Forelimb muscle (tissue), 1 donor: ENCODE results near the gene CLIP4. TPM values are rescaled to one million over a fixed set of nuclear protein-coding genes. Genes with fewer than 3 reads are reported as not detected.
"Not testable (repeated sequence)": the region's sequence is repeated elsewhere in the genome, so short reads cannot be mapped to it uniquely, and the experiment has no call there.

Experiments used
- DNase-seq: peaks from one replicate; pipeline ENCODE4 v3.0.0-alpha.2; 2013; ENCODE audit warnings: low read depth
- polyA plus RNA-seq: library from polyadenylated mRNA; unstranded; fragments of 120-200 nt; gene quantifications from one replicate; pipeline ENCODE4 v1.2.1, GENCODE V29; 2013; ENCODE audit not compliant: insufficient read length

CLIP4 gene
- polyA plus RNA-seq, result 19.2 TPM

- no peak for DNase-seq
Measured at GRCh38 chr2:29114946-29115609, at the start of gene CLIP4. Gene CLIP4 (plus strand): TSS chr2:29115415. CDS start chr2:29121389, 5,974 bp downstream.

GRCh38 chr2:29066271-29066860 is 48.8 kb upstream of the CLIP4 start:
- DNase-seq, result no peak

- no peak for DNase-seq
Measured at GRCh38 chr2:29066997-29067605, 48.1 kb upstream of the CLIP4 start.

GRCh38 chr2:29068513-29068912 is 46.7 kb upstream of the CLIP4 start:
- no peak for DNase-seq

- DNase-seq, result no peak
Measured at GRCh38 chr2:29070526-29070925, 44.7 kb upstream of the CLIP4 start.

GRCh38 chr2:29071032-29071975 is 43.9 kb upstream of the CLIP4 start:
- no peak for DNase-seq

- no peak for DNase-seq
Measured at GRCh38 chr2:29072251-29072650, 43.0 kb upstream of the CLIP4 start.

- DNase-seq, result no peak
Measured at GRCh38 chr2:29072971-29073725, 42.1 kb upstream of the CLIP4 start.

GRCh38 chr2:29073933-29074332 is 41.3 kb upstream of the CLIP4 start:
- no peak for DNase-seq

- DNase-seq, result no peak
Measured at GRCh38 chr2:29074411-29074810, 40.8 kb upstream of the CLIP4 start, which contains the start of gene PCARE. Gene PCARE (minus strand): TSS chr2:29074523. CDS start chr2:29074261, 262 bp downstream.

GRCh38 chr2:29075894-29076705 is 39.1 kb upstream of the CLIP4 start:
- no peak for DNase-seq

GRCh38 chr2:29079887-29080286 is 35.3 kb upstream of the CLIP4 start:
- DNase-seq, result no peak

GRCh38 chr2:29080886-29081743 is 34.1 kb upstream of the CLIP4 start:
- no peak for DNase-seq

GRCh38 chr2:29082804-29083495 is 32.3 kb upstream of the CLIP4 start:
- no peak for DNase-seq

GRCh38 chr2:29084554-29084953 is 30.7 kb upstream of the CLIP4 start:
- DNase-seq, result no peak

GRCh38 chr2:29090311-29090710 is 24.9 kb upstream of the CLIP4 start:
- not testable (repeated sequence) for DNase-seq

GRCh38 chr2:29096969-29097368 is 18.2 kb upstream of the CLIP4 start:
- DNase-seq, result no peak

- no peak for DNase-seq
Measured at GRCh38 chr2:29097569-29097968, 17.6 kb upstream of the CLIP4 start.

- no peak for DNase-seq
Measured at GRCh38 chr2:29100564-29100963, 14.7 kb upstream of the CLIP4 start.
